Measurements from ENCODE around the gene LDOC1. TPM values are rescaled to one million over a fixed set of nuclear protein-coding genes. Genes with fewer than 3 reads are reported as not detected.

The LDOC1 gene
- total RNA-seq, result 3.1 and 4.1 TPM in 2 replicates

GRCh38 chrX:141176586-141177451, at the start of gene LDOC1:
LDOC1 (minus strand) TSS chrX:141177129; CDS start chrX:141177021, 108 bp downstream.

Other genes starting within 250 kb of the LDOC1 start
- not detected in 2 replicates for gene SPANXB1, start 174.5 kb downstream of the LDOC1 start, total RNA-seq
- gene SPANXC, start 65.4 kb upstream of the LDOC1 start, total RNA-seq, result not detected in 2 replicates

Measured in uterine smooth muscle cell (primary cell).